ENCODE measurements around the gene MGAT5B. TPM values are rescaled to one million over a fixed set of nuclear protein-coding genes. Genes with fewer than 3 reads are reported as not detected.

The MGAT5B gene
- total and polyA plus RNA-seq, 10 of the 15 experiments (the other 5 are each of a cell fraction or from before 2014, with no cell fraction given) = 0.13 TPM; not detected in 9

DNA sequence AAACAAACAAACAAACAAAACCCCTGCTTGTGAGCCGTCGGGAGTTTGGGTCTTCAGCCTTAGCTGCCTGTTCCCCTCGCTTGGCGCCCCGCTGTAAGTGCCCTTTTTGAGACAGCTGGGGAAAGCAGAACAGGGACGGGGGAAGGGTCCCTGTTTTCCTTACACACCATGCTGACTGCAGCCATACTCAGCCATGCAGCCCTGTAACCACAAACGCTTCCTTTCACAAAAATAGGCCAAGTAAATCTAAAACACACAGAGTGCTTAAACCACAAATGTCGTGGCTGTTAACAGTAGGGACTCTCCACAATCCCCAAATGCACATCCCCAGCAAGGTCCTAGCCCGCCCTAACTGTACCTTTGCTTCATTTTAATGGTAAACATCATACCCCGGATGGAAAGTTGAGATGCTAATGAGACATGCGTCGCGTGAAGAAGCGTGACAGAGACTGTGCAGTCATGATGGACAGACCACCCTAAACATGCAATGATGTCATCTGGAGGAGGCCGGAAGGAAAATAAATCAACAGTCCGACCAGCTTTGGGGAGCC lies 129.9 kb downstream of the MGAT5B start (continued):
- TF ChIP-seq, protein P1, sequence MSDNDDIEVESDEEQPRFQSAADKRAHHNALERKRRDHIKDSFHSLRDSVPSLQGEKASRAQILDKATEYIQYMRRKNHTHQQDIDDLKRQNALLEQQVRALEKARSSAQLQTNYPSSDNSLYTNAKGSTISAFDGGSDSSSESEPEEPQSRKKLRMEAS (IDR thresholded peaks at IDR 0.05; ENCODE audit: low read depth, low read length) = peak; percentile 77; the same call in 1 of the 2 replicates
- TF ChIP-seq MEF2A (IDR thresholded peaks at IDR 0.05; ENCODE audit: insufficient read depth, low read depth, low read length) (peak; percentile 80; the same call in 1 of the 2 replicates), SPI1 (IDR thresholded peaks at IDR 0.05; ENCODE audit: borderline replicate concordance, insufficient read depth, low read depth, low read length) (peak; percentile 46; the same call in 1 of the 2 replicates), SMARCA5 (IDR thresholded peaks at IDR 0.05) (peak; percentile 12; the same call in 1 of the 2 replicates), ESRRA (IDR thresholded peaks at IDR 0.05; ENCODE audit: low read length) (no peak), TCF3 (IDR thresholded peaks at IDR 0.05; ENCODE audit: borderline replicate concordance, insufficient read depth, low read depth, low read length) (0 out of 2 replicates have a peak, but pooled peaks have one; percentile 13), NRF1 (conservative IDR thresholded peaks at IDR 0.05; ENCODE audit: low read depth, low read length) (no peak), DPF2 (IDR thresholded peaks at IDR 0.05) (peak; percentile 74), WRNIP1 (IDR thresholded peaks at IDR 0.05; ENCODE audit: borderline replicate concordance, low read depth, low read length) (no peak), SIX5 (IDR thresholded peaks at IDR 0.05; ENCODE audit: low read depth, low read length, severe bottlenecking) (no peak), CREM (IDR thresholded peaks at IDR 0.05; ENCODE audit: low read depth) (peak; percentile 74; the same call in 1 of the 2 replicates), MXI1 (IDR thresholded peaks at IDR 0.05; ENCODE audit: low read depth, low read length) (no peak), NFYA (IDR thresholded peaks at IDR 0.05; ENCODE audit: borderline replicate concordance, low read depth, low read length) (no peak), EGR1 (IDR thresholded peaks at IDR 0.05; ENCODE audit: borderline replicate concordance in 1 of 2, low read depth in 2 of 2, low read length in 2 of 2) (0 out of 3 replicates have a peak, but pooled peaks of 1 of the 2 experiments have one; percentile 1)
- TF ChIP-seq, protein P2, sequence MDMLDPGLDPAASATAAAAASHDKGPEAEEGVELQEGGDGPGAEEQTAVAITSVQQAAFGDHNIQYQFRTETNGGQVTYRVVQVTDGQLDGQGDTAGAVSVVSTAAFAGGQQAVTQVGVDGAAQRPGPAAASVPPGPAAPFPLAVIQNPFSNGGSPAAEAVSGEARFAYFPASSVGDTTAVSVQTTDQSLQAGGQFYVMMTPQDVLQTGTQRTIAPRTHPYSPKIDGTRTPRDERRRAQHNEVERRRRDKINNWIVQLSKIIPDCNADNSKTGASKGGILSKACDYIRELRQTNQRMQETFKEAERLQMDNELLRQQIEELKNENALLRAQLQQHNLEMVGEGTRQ (IDR thresholded peaks at IDR 0.05; ENCODE audit: borderline replicate concordance, low read depth, low read length) = no peak
- TF ChIP-seq, protein P3, sequence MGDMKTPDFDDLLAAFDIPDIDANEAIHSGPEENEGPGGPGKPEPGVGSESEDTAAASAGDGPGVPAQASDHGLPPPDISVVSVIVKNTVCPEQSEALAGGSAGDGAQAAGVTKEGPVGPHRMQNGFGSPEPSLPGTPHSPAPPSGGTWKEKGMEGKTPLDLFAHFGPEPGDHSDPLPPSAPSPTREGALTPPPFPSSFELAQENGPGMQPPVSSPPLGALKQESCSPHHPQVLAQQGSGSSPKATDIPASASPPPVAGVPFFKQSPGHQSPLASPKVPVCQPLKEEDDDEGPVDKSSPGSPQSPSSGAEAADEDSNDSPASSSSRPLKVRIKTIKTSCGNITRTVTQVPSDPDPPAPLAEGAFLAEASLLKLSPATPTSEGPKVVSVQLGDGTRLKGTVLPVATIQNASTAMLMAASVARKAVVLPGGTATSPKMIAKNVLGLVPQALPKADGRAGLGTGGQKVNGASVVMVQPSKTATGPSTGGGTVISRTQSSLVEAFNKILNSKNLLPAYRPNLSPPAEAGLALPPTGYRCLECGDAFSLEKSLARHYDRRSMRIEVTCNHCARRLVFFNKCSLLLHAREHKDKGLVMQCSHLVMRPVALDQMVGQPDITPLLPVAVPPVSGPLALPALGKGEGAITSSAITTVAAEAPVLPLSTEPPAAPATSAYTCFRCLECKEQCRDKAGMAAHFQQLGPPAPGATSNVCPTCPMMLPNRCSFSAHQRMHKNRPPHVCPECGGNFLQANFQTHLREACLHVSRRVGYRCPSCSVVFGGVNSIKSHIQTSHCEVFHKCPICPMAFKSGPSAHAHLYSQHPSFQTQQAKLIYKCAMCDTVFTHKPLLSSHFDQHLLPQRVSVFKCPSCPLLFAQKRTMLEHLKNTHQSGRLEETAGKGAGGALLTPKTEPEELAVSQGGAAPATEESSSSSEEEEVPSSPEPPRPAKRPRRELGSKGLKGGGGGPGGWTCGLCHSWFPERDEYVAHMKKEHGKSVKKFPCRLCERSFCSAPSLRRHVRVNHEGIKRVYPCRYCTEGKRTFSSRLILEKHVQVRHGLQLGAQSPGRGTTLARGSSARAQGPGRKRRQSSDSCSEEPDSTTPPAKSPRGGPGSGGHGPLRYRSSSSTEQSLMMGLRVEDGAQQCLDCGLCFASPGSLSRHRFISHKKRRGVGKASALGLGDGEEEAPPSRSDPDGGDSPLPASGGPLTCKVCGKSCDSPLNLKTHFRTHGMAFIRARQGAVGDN (IDR thresholded peaks at IDR 0.05) = peak; percentile 65; the same call in 1 of the 2 replicates
- TF ChIP-seq, protein P4, sequence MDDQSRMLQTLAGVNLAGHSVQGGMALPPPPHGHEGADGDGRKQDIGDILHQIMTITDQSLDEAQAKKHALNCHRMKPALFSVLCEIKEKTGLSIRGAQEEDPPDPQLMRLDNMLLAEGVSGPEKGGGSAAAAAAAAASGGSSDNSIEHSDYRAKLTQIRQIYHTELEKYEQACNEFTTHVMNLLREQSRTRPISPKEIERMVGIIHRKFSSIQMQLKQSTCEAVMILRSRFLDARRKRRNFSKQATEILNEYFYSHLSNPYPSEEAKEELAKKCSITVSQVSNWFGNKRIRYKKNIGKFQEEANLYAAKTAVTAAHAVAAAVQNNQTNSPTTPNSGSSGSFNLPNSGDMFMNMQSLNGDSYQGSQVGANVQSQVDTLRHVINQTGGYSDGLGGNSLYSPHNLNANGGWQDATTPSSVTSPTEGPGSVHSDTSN (IDR thresholded peaks at IDR 0.05; ENCODE audit: insufficient replicate concordance, low read depth, low read length) = peak; percentile 81
- TF ChIP-seq, protein P5, sequence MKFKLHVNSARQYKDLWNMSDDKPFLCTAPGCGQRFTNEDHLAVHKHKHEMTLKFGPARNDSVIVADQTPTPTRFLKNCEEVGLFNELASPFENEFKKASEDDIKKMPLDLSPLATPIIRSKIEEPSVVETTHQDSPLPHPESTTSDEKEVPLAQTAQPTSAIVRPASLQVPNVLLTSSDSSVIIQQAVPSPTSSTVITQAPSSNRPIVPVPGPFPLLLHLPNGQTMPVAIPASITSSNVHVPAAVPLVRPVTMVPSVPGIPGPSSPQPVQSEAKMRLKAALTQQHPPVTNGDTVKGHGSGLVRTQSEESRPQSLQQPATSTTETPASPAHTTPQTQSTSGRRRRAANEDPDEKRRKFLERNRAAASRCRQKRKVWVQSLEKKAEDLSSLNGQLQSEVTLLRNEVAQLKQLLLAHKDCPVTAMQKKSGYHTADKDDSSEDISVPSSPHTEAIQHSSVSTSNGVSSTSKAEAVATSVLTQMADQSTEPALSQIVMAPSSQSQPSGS (IDR thresholded peaks at IDR 0.05; ENCODE audit: low read length) = peak; percentile 92
- TF ChIP-seq, protein P6, sequence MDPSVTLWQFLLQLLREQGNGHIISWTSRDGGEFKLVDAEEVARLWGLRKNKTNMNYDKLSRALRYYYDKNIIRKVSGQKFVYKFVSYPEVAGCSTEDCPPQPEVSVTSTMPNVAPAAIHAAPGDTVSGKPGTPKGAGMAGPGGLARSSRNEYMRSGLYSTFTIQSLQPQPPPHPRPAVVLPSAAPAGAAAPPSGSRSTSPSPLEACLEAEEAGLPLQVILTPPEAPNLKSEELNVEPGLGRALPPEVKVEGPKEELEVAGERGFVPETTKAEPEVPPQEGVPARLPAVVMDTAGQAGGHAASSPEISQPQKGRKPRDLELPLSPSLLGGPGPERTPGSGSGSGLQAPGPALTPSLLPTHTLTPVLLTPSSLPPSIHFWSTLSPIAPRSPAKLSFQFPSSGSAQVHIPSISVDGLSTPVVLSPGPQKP (IDR thresholded peaks at IDR 0.05; ENCODE audit: low read depth, low read length) = no peak
